Measurements from ENCODE around the gene TTC28. TPM values are rescaled to one million over a fixed set of nuclear protein-coding genes. Genes with fewer than 3 reads are reported as not detected.

Gene TTC28
- total and polyA plus RNA-seq, 4 donors = 3.1 to 74.9 (median 26.1) TPM

- Histone ChIP-seq H3K36me3 (ENCODE audit: control insufficient read depth in 1 of 2, insufficient read depth in 2 of 2, low read length in 1 of 2) (no peaks in the 10 kb centered on the region), H3K27ac (ENCODE audit: low read depth in 1 of 2, low read length in 2 of 2) (no peak overlapping the region), H3K4me3 (ENCODE audit: low read length in 2 of 2) (no peak overlapping the region), H3K9me3 (ENCODE audit: control insufficient read depth, low read length) (no peaks in the 10 kb centered on the region), H3K27me3 (ENCODE audit: control insufficient read depth in 1 of 2, insufficient read depth in 2 of 2, low read length in 1 of 2) (no peaks in the 10 kb centered on the region), H3K4me1 (ENCODE audit: control insufficient read depth in 1 of 2, insufficient read depth in 2 of 2, low read length in 2 of 2) (peaks cover 0 to 5% of the 10 kb centered on the region in 2 donors)
- intact Hi-C loops (cut with DNase I) = no loop called here
- DNase-seq = no peak
- WGBS, 2 donors = 94 to 97% methylated on average over 2 of the region's 2 CpGs
- ATAC-seq (ENCODE audit: low FRiP score) = no peak
Measured at GRCh38 chr22:28143241-28143865, 536.3 kb downstream of the TTC28 start.

- peaks cover 0 to 5% of the 10 kb centered on the region in 2 donors for H3K4me1 ChIP-seq (ENCODE audit: control insufficient read depth in 1 of 2, insufficient read depth in 2 of 2, low read length in 2 of 2)
- H3K27ac ChIP-seq (ENCODE audit: low read depth in 1 of 2, low read length in 2 of 2) = no peak overlapping the region
- no peaks in the 10 kb centered on the region for H3K27me3 ChIP-seq (ENCODE audit: control insufficient read depth in 1 of 2, insufficient read depth in 2 of 2, low read length in 1 of 2)
- 12 to 25% methylated on average over 2 of the region's 2 CpGs for WGBS, 2 donors
- peak; percentile 58 for ATAC-seq (ENCODE audit: low FRiP score)
- intact Hi-C loops (cut with DNase I) = no loop called here
- no peak for DNase-seq
- H3K9me3 ChIP-seq (ENCODE audit: control insufficient read depth, low read length) = no peaks in the 10 kb centered on the region
- no peaks in the 10 kb centered on the region for H3K36me3 ChIP-seq (ENCODE audit: control insufficient read depth in 1 of 2, insufficient read depth in 2 of 2, low read length in 1 of 2)
- no peak overlapping the region for H3K4me3 ChIP-seq (ENCODE audit: low read length in 2 of 2)
Measured at GRCh38 chr22:28142361-28142961, 537.2 kb downstream of the TTC28 start.

GRCh38 chr22:28141614-28142013, 538.0 kb downstream of the TTC28 start:
- Histone ChIP-seq H3K9me3 (ENCODE audit: control insufficient read depth, low read length) (peaks cover 4% of the 10 kb centered on the region), H3K27ac (ENCODE audit: low read depth in 1 of 2, low read length in 2 of 2) (no peak overlapping the region), H3K27me3 (ENCODE audit: control insufficient read depth in 1 of 2, insufficient read depth in 2 of 2, low read length in 1 of 2) (no peaks in the 10 kb centered on the region), H3K4me3 (ENCODE audit: low read length in 2 of 2) (no peak overlapping the region), H3K4me1 (ENCODE audit: control insufficient read depth in 1 of 2, insufficient read depth in 2 of 2, low read length in 2 of 2) (peaks cover 0 to 5% of the 10 kb centered on the region in 2 donors), H3K36me3 (ENCODE audit: control insufficient read depth in 1 of 2, insufficient read depth in 2 of 2, low read length in 1 of 2) (peaks cover 0 to 1% of the 10 kb centered on the region in 2 donors)
- WGBS, 2 donors = 14 to 18% methylated on average over 2 of the region's 2 CpGs
- no peak for ATAC-seq (ENCODE audit: low FRiP score)
- intact Hi-C loops (cut with DNase I) = no loop called here
- DNase-seq = no peak

- no peak overlapping the region for H3K27ac ChIP-seq (ENCODE audit: low read depth in 1 of 2, low read length in 2 of 2)
- H3K4me1 ChIP-seq (ENCODE audit: control insufficient read depth in 1 of 2, insufficient read depth in 2 of 2, low read length in 2 of 2) = peaks cover 0 to 5% of the 10 kb centered on the region in 2 donors
- H3K27me3 ChIP-seq (ENCODE audit: control insufficient read depth in 1 of 2, insufficient read depth in 2 of 2, low read length in 1 of 2) = no peaks in the 10 kb centered on the region
- WGBS, 2 donors = 36 to 38% methylated on average over 2 of the region's 2 CpGs
- ATAC-seq (ENCODE audit: low FRiP score) (peak; percentile 15), DNase-seq (no peak)
- H3K4me3 ChIP-seq (ENCODE audit: low read length in 2 of 2) = no peak overlapping the region
- peaks cover 4% of the 10 kb centered on the region for H3K9me3 ChIP-seq (ENCODE audit: control insufficient read depth, low read length)
- H3K36me3 ChIP-seq (ENCODE audit: control insufficient read depth in 1 of 2, insufficient read depth in 2 of 2, low read length in 1 of 2) = peaks cover 0 to 2% of the 10 kb centered on the region in 2 donors
- intact Hi-C loops (cut with DNase I) = no loop called here
Measured at GRCh38 chr22:28139961-28140360, 539.7 kb downstream of the TTC28 start.

- H3K4me1 ChIP-seq (ENCODE audit: control insufficient read depth in 1 of 2, insufficient read depth in 2 of 2, low read length in 2 of 2) = peaks cover 0 to 5% of the 10 kb centered on the region in 2 donors
- ATAC-seq (ENCODE audit: low FRiP score) (no peak), DNase-seq (no peak)
- 94 to 96% methylated on average over 1 of the region's 1 CpG for WGBS, 2 donors
- H3K36me3 ChIP-seq (ENCODE audit: control insufficient read depth in 1 of 2, insufficient read depth in 2 of 2, low read length in 1 of 2) = peaks cover 0 to 2% of the 10 kb centered on the region in 2 donors
- no peak overlapping the region for H3K27ac ChIP-seq (ENCODE audit: low read depth in 1 of 2, low read length in 2 of 2)
- intact Hi-C loops (cut with DNase I) = no loop called here
- peaks cover 4% of the 10 kb centered on the region for H3K9me3 ChIP-seq (ENCODE audit: control insufficient read depth, low read length)
- no peak overlapping the region for H3K4me3 ChIP-seq (ENCODE audit: low read length in 2 of 2)
- no peaks in the 10 kb centered on the region for H3K27me3 ChIP-seq (ENCODE audit: control insufficient read depth in 1 of 2, insufficient read depth in 2 of 2, low read length in 1 of 2)
Measured at GRCh38 chr22:28139516-28139915, 540.1 kb downstream of the TTC28 start.

GRCh38 chr22:28137036-28137435, 542.6 kb downstream of the TTC28 start:
- ATAC-seq (ENCODE audit: low FRiP score) (no peak), DNase-seq (no peak)
- H3K27ac ChIP-seq (ENCODE audit: low read depth in 1 of 2, low read length in 2 of 2) = no peak overlapping the region
- whole genome bisulfite sequencing, 2 donors = 98 to 100% methylated on average over 3 of the region's 3 CpGs
- H3K9me3 ChIP-seq (ENCODE audit: control insufficient read depth, low read length) = peaks cover 4% of the 10 kb centered on the region
- peaks cover 0 to 2% of the 10 kb centered on the region in 2 donors for H3K36me3 ChIP-seq (ENCODE audit: control insufficient read depth in 1 of 2, insufficient read depth in 2 of 2, low read length in 1 of 2)
- no peaks in the 10 kb centered on the region for H3K4me1 ChIP-seq (ENCODE audit: control insufficient read depth in 1 of 2, insufficient read depth in 2 of 2, low read length in 2 of 2)
- H3K27me3 ChIP-seq (ENCODE audit: control insufficient read depth in 1 of 2, insufficient read depth in 2 of 2, low read length in 1 of 2) = no peaks in the 10 kb centered on the region
- intact Hi-C loops (cut with DNase I) = no loop called here
- no peak overlapping the region for H3K4me3 ChIP-seq (ENCODE audit: low read length in 2 of 2)

- H3K4me3 ChIP-seq (ENCODE audit: low read length in 2 of 2) = no peak overlapping the region
- no peak for ATAC-seq (ENCODE audit: low FRiP score)
- no peak overlapping the region for H3K27ac ChIP-seq (ENCODE audit: low read depth in 1 of 2, low read length in 2 of 2)
- 43 to 53% methylated on average over 2 of the region's 2 CpGs for WGBS, 2 donors
- no peaks in the 10 kb centered on the region for H3K27me3 ChIP-seq (ENCODE audit: control insufficient read depth in 1 of 2, insufficient read depth in 2 of 2, low read length in 1 of 2)
- peaks cover 0 to 2% of the 10 kb centered on the region in 2 donors for H3K36me3 ChIP-seq (ENCODE audit: control insufficient read depth in 1 of 2, insufficient read depth in 2 of 2, low read length in 1 of 2)
- intact Hi-C loops (cut with DNase I) = no loop called here
- no peak for DNase-seq
- peaks cover 4% of the 10 kb centered on the region for H3K9me3 ChIP-seq (ENCODE audit: control insufficient read depth, low read length)
- no peaks in the 10 kb centered on the region for H3K4me1 ChIP-seq (ENCODE audit: control insufficient read depth in 1 of 2, insufficient read depth in 2 of 2, low read length in 2 of 2)
Measured at GRCh38 chr22:28132466-28132865, 547.2 kb downstream of the TTC28 start.

- 90% methylated on average over 7 of the region's 7 CpGs for WGBS, 2 donors
- H3K27ac ChIP-seq (ENCODE audit: low read depth in 1 of 2, low read length in 2 of 2) = no peak overlapping the region
Measured at GRCh38 chr22:28129319-28129962, 550.2 kb downstream of the TTC28 start.

GRCh38 chr22:28128827-28129226, 550.8 kb downstream of the TTC28 start:
- ATAC-seq (ENCODE audit: low FRiP score) = no peak

More at GRCh38 chr22:28129319-28129962, 550.2 kb downstream of the TTC28 start:
- intact Hi-C loops (cut with DNase I) = no loop called here
- no peak for DNase-seq
- Histone ChIP-seq H3K9me3 (ENCODE audit: control insufficient read depth, low read length) (no peaks in the 10 kb centered on the region), H3K4me1 (ENCODE audit: control insufficient read depth in 1 of 2, insufficient read depth in 2 of 2, low read length in 2 of 2) (no peaks in the 10 kb centered on the region), H3K4me3 (ENCODE audit: low read length in 2 of 2) (no peak overlapping the region), H3K36me3 (ENCODE audit: control insufficient read depth in 1 of 2, insufficient read depth in 2 of 2, low read length in 1 of 2) (no peaks in the 10 kb centered on the region), H3K27me3 (ENCODE audit: control insufficient read depth in 1 of 2, insufficient read depth in 2 of 2, low read length in 1 of 2) (no peaks in the 10 kb centered on the region)
- ATAC-seq (ENCODE audit: low FRiP score) = no peak

More at GRCh38 chr22:28128827-28129226, 550.8 kb downstream of the TTC28 start:
- intact Hi-C loops (cut with DNase I) = no loop called here
- Histone ChIP-seq H3K4me1 (ENCODE audit: control insufficient read depth in 1 of 2, insufficient read depth in 2 of 2, low read length in 2 of 2) (no peaks in the 10 kb centered on the region), H3K4me3 (ENCODE audit: low read length in 2 of 2) (no peak overlapping the region), H3K27ac (ENCODE audit: low read depth in 1 of 2, low read length in 2 of 2) (no peak overlapping the region), H3K27me3 (ENCODE audit: control insufficient read depth in 1 of 2, insufficient read depth in 2 of 2, low read length in 1 of 2) (no peaks in the 10 kb centered on the region), H3K36me3 (ENCODE audit: control insufficient read depth in 1 of 2, insufficient read depth in 2 of 2, low read length in 1 of 2) (no peaks in the 10 kb centered on the region), H3K9me3 (ENCODE audit: control insufficient read depth, low read length) (no peaks in the 10 kb centered on the region)
- no peak for DNase-seq
- 95 to 96% methylated on average over 4 of the region's 4 CpGs for WGBS, 2 donors
